B cell (primary cell): ENCODE results near the gene HIC1.

Source experiments
- EZH2 ChIP-seq: IDR thresholded peaks from 2 replicates; pipeline ENCODE4 v1.6.1; 2012; ENCODE audit warnings: borderline replicate concordance, low read depth, mild to moderate bottlenecking, moderate library complexity, low read length; ENCODE audit not compliant: insufficient read depth, poor library complexity, severe bottlenecking
- TF ChIP-seq, protein P1 (sequence below): fragments of 200-600 bp; IDR thresholded peaks from one replicate; pipeline ENCODE4 v1.8.0; 2022; ENCODE audit warnings: antibody characterized with exemption, mild to moderate bottlenecking

- TF ChIP-seq, protein P1, sequence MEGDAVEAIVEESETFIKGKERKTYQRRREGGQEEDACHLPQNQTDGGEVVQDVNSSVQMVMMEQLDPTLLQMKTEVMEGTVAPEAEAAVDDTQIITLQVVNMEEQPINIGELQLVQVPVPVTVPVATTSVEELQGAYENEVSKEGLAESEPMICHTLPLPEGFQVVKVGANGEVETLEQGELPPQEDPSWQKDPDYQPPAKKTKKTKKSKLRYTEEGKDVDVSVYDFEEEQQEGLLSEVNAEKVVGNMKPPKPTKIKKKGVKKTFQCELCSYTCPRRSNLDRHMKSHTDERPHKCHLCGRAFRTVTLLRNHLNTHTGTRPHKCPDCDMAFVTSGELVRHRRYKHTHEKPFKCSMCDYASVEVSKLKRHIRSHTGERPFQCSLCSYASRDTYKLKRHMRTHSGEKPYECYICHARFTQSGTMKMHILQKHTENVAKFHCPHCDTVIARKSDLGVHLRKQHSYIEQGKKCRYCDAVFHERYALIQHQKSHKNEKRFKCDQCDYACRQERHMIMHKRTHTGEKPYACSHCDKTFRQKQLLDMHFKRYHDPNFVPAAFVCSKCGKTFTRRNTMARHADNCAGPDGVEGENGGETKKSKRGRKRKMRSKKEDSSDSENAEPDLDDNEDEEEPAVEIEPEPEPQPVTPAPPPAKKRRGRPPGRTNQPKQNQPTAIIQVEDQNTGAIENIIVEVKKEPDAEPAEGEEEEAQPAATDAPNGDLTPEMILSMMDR = no peak
- no peak for TF ChIP-seq EZH2
Observed at GRCh38 chr17:2094891-2095535, 40.1 kb downstream of the HIC1 start.
